Subcutaneous adipose tissue (tissue), 4 donors: ENCODE results near the gene ZDHHC19. TPM values are rescaled to one million over a fixed set of nuclear protein-coding genes. Genes with fewer than 3 reads are reported as not detected.

Experiments
- CTCF ChIP-seq: fragments of 450-650 bp; IDR thresholded peaks from one replicate; pipeline ENCODE4 v1.5.1; 2016; ENCODE audit warnings: low read depth, mild to moderate bottlenecking, control low read depth, antibody characterized with exemption, moderate library complexity
- small RNA-seq: library from RNA; depleted of rRNA; stranded (forward); fragments of <200 nt; gene quantifications from one replicate; pipeline ENCODE3, GENCODE V24; 2016
- total RNA-seq, 4 donors: library from RNA; depleted of rRNA; stranded (reverse); fragments of >200 nt; gene quantifications; one replicate each; pipeline ENCODE4 v1.1.0, GENCODE V29; 2016

ZDHHC19 gene
- total RNA-seq, 4 donors from 2014 or later: not detected

- no peak for TF ChIP-seq CTCF
Observed at GRCh38 chr3:196150481-196150880, 60.7 kb downstream of the ZDHHC19 start.

GRCh38 chr3:196149831-196150301 is 61.3 kb downstream of the ZDHHC19 start:
- TF ChIP-seq CTCF: no peak

GRCh38 chr3:196149375-196149774 is 61.8 kb downstream of the ZDHHC19 start:
- TF ChIP-seq CTCF: no peak

Small RNA genes within 50 kb of the gene (small RNA-seq; reads per million reads assigned to genes)
- 0.49 reads per million for gene RF00019

Other genes starting within 250 kb of the ZDHHC19 start
- gene TFRC, start 129.3 kb downstream of the ZDHHC19 start, total RNA-seq: 100 to 1,000 TPM in 2 of 4 donors, 10 to 100 TPM in 2; 47.1 to 546 (median 92.2) TPM
- not detected for gene SLC51A, start 5.1 kb upstream of the ZDHHC19 start, total RNA-seq
- gene PCYT1A, start 76.3 kb upstream of the ZDHHC19 start, total RNA-seq: 100 to 1,000 TPM; 108 to 153 (median 123) TPM
- gene DYNLT2B, start 106.8 kb upstream of the ZDHHC19 start, total RNA-seq: 1 to 10 TPM; 1.1 to 5.6 (median 3.5) TPM
- gene TM4SF19, start 127.0 kb upstream of the ZDHHC19 start, total RNA-seq: 10 to 100 TPM in 1 of 4 donors, 1 to 10 TPM in 2, not detected in 1; 2.4 to 89.8 (median 8.1) TPM
- gene UBXN7, start 221.0 kb upstream of the ZDHHC19 start, total RNA-seq: 10 to 100 TPM; 22.5 to 36.9 (median 28.8) TPM